ENCODE measurements around the gene DNAH5.

DNA sequence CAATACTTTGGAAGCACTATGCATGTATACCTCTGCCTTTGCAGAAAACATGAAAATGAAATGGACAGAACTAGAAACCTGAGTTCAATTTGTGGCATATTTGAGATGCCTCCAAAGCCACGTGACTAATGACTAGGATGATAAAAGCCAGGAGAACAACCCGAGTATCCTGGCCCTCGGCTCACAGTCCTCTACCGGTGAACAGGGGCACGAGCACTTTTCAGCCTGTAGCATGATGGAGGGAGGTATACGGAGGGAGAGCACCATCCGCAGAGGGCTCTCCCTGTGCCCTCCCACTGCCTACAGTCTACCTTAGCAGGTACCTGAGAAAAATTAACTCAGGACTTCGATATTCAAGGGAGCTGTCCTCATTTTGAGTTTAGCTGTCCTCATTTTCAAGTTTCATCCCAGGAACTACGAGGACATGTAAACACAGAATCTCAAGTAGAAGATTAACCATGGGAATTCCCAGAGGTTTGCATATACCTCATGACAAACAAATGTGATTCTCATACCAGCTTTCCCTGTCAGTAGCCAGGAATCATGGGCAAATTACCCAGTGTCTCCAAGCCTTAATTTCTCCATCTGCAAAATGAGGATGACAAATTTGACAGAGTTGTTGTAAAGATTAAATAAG lies 249.3 kb downstream of the DNAH5 start:
- TF ChIP-seq, protein P1, sequence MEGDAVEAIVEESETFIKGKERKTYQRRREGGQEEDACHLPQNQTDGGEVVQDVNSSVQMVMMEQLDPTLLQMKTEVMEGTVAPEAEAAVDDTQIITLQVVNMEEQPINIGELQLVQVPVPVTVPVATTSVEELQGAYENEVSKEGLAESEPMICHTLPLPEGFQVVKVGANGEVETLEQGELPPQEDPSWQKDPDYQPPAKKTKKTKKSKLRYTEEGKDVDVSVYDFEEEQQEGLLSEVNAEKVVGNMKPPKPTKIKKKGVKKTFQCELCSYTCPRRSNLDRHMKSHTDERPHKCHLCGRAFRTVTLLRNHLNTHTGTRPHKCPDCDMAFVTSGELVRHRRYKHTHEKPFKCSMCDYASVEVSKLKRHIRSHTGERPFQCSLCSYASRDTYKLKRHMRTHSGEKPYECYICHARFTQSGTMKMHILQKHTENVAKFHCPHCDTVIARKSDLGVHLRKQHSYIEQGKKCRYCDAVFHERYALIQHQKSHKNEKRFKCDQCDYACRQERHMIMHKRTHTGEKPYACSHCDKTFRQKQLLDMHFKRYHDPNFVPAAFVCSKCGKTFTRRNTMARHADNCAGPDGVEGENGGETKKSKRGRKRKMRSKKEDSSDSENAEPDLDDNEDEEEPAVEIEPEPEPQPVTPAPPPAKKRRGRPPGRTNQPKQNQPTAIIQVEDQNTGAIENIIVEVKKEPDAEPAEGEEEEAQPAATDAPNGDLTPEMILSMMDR (IDR thresholded peaks at IDR 0.05) = no peak
- TF ChIP-seq POLR2A (IDR thresholded peaks at IDR 0.05) (no peak), EP300 (IDR thresholded peaks at IDR 0.05) (no peak), POLR2AphosphoS5 (IDR thresholded peaks at IDR 0.05) (no peak)
